Activated T-helper 17 cell treated with anti-CD3 and anti-CD28 coated beads, Interleukin-2, amount 50 U/mL, for 72 hours (primary cell): ENCODE results near the gene PACSIN2. TPM values are rescaled to one million over a fixed set of nuclear protein-coding genes. Genes with fewer than 3 reads are reported as not detected.

Experiments
- ATAC-seq: fragments of 150-1000 bp; cut with Tn5 transposase; replicated peaks from 2 replicates; pipeline ENCODE4 v1.10.0; 2021; ENCODE audit warnings: mild to moderate bottlenecking, moderate library complexity
- H3K27ac Mint-ChIP-seq: one replicate; pipeline ENCODE4 v1.8.0; 2022; ENCODE audit warnings: mixed read lengths
- H3K27me3 Mint-ChIP-seq: one replicate; pipeline ENCODE4 v1.8.0; 2022; ENCODE audit warnings: mixed read lengths
- H3K36me3 Mint-ChIP-seq: one replicate; pipeline ENCODE4 v1.8.0; 2022; ENCODE audit warnings: low read depth, mild to moderate bottlenecking, mixed read lengths
- H3K4me1 Mint-ChIP-seq: one replicate; pipeline ENCODE4 v1.8.0; 2022; ENCODE audit warnings: mixed read lengths
- H3K4me3 Mint-ChIP-seq: one replicate; pipeline ENCODE4 v1.8.0; 2022; ENCODE audit warnings: mild to moderate bottlenecking, mixed read lengths
- H3K9me3 Mint-ChIP-seq: one replicate; pipeline ENCODE4 v1.8.0; 2022; ENCODE audit warnings: mixed read lengths
- total RNA-seq, 2 donors: library from RNA; stranded (reverse); gene quantifications; one replicate each; pipeline ENCODE4 v1.2.3, GENCODE V29; 2022

The PACSIN2 gene
- total RNA-seq, 2 donors from 2014 or later = 22.9 to 26.3 TPM

DNA sequence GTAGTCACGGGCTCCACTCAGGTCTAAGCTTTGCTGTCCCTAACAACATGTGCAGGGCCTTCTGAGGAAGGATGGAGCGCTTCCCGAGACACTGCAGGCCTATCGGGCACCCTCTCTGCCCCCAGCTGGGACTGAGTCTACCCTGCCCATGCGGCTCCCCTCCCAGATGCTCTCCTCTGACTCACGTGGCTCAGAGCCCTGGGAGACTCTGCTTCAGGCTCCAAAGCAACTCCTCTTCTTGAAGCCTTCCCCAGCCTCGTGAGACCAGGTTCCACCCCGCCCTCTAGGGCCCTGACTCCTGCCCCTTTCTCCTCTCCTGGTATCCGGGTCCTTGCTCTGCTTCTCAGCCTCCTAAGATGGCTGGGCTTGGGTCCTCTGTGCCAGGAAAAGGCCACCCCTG, 129.5 kb downstream of the PACSIN2 start:
- peaks cover 48% of the 10 kb centered on the region for H3K36me3 Mint-ChIP-seq
- no peak for ATAC-seq
- H3K9me3 Mint-ChIP-seq = no peaks in the 10 kb centered on the region
- no peak overlapping the region for H3K4me3 Mint-ChIP-seq
- H3K27ac Mint-ChIP-seq = peak overlapping the region; percentile 25
- H3K27me3 Mint-ChIP-seq = no peaks in the 10 kb centered on the region
- peaks cover 17% of the 10 kb centered on the region for H3K4me1 Mint-ChIP-seq

DNA sequence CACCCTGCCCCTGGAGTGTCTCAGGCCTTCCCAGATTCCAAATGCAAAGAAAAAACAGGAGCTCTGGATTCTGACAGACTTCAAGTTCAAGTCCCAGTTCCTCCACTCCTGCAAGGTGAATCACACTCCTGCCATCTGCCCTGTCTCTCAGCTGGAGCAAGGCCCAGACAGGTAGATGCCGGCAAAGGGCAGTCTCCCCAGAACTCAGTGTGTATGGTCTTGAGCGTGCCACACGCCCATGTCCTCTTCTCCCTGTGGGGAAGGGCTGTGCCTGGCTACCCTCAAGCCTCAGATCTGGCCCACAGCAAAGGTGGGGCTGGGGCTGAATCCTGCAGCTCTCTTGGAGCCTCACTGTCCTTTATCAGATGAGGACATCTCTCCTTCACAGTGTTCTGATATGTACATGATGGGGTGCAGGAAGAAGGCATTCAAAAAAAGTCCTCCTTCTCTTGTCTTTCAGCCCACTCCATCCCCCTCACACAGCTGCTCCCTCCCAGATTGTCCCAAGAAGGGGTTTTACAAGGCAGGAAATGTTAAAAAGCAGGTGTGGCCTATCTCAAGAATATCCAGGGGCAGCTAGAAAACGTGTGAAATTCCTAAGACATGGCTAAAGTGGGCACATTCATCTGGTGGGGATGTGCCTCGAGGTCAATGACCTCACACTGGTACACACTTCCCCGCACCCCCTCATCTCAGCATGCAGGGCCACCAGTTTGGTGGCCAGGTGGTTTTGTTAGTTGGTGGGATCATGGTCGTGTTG, 130.2 kb downstream of the PACSIN2 start:
- H3K4me1 Mint-ChIP-seq = peaks cover 17% of the 10 kb centered on the region
- H3K9me3 Mint-ChIP-seq = no peaks in the 10 kb centered on the region
- peak overlapping the region; percentile 25 for H3K27ac Mint-ChIP-seq
- peaks cover 48% of the 10 kb centered on the region for H3K36me3 Mint-ChIP-seq
- ATAC-seq = no peak
- no peaks in the 10 kb centered on the region for H3K27me3 Mint-ChIP-seq
- H3K4me3 Mint-ChIP-seq = no peak overlapping the region

DNA sequence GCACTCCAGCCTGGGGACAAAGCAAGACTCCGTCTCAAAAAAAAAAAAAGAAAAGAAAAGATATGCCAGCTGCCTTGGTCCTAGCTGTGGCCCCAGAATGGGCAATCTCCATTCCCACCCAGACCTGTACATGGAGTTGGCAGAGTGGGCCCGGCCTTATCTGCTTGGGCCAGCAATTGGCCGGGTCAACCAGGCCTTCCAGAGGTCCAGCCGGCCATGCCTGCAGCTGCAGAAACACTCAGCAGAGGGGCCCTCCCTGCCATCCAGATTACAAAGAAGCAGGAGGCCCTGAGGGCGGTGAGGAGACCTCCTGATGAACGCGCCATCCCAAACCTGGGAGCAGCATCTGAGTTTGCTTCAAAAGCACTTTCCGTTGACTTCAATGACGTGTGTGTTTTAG, 131.0 kb downstream of the PACSIN2 start:
- Mint-ChIP-seq H3K27ac (peak overlapping the region; percentile 25), H3K4me1 (peaks cover 10% of the 10 kb centered on the region), H3K36me3 (peaks cover 40% of the 10 kb centered on the region), H3K9me3 (no peaks in the 10 kb centered on the region), H3K27me3 (no peaks in the 10 kb centered on the region), H3K4me3 (no peak overlapping the region)
- no peak for ATAC-seq

DNA sequence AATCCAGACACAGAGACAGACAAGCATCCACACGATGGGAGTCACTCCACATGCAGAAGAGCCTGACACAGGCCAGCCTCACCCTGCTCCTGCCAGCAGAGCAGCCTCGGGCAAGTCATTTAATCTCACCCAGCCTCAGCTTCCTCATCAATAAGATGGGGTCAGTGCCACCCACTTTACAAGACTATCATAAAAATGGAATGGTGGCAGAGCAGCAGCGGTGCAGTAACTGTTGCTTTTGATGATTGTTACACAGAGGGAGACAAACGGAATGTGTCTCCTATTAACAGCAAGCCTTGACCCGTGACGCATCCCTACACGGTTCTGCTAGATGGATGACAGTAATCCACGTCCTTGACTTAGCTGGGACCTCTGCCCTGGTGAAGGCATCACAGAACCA, 131.8 kb downstream of the PACSIN2 start:
- Mint-ChIP-seq H3K9me3 (no peaks in the 10 kb centered on the region), H3K36me3 (peaks cover 40% of the 10 kb centered on the region), H3K27ac (no peak overlapping the region), H3K27me3 (no peaks in the 10 kb centered on the region), H3K4me1 (peaks cover 3% of the 10 kb centered on the region), H3K4me3 (no peak overlapping the region)
- no peak for ATAC-seq

DNA sequence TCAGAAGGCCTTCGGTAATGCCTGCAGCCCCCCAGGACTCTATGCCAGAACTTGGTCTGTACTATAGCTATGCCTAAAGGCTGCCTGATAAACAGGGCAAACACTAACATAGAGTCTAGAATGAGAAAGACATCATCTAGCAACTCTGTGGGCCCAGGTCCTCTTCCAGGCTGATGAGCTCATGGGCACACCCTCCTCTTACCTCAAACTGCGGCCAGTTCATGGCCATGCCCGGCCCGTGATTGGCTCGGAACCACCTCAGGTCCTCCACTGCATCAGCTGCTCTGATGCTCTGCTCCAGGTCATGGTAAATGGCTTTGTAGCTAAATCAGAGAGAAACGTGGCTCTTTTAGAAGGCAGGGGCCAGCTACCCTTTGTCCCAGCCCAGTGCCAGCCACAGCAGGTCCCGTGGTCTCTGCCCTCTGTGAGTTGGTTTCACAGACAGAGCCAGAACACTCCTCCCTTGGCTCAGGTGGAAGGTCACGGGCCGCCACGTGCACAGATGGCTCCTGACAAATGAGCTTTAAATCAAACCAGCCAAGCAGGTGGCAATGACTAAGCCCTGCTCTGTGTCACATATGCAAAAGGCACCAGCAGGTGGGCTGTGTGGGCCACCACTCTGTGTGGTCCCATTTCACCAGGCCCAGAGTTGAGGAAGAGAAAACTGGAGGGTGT, 132.8 kb downstream of the PACSIN2 start:
- Mint-ChIP-seq H3K27me3 (no peaks in the 10 kb centered on the region), H3K9me3 (no peaks in the 10 kb centered on the region), H3K36me3 (peaks cover 33% of the 10 kb centered on the region), H3K4me1 (no peaks in the 10 kb centered on the region), H3K4me3 (no peak overlapping the region), H3K27ac (no peak overlapping the region)
- no peak for ATAC-seq

DNA sequence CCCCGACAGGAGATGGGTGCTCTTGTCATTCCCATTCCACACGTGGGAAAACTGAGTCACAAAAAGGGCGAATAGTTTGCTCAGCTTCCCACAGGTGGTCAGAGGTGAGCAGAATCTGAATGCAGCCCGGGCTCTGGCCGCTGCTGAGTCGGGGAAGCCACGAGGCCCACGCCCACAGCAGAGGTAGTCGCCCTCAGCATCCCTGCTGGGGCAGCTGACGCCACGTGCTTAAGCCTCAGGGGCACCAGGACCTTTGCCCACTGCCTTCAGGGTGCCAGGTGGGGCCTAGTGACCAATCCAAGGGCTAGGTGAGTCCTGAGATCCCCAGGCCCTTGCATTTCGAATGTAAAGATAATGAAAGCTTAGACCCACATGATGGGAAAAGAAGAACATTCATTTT, 133.7 kb downstream of the PACSIN2 start:
- no peak for ATAC-seq
- Mint-ChIP-seq H3K27me3 (no peaks in the 10 kb centered on the region), H3K4me3 (no peak overlapping the region), H3K36me3 (peaks cover 41% of the 10 kb centered on the region), H3K27ac (no peak overlapping the region), H3K9me3 (no peaks in the 10 kb centered on the region), H3K4me1 (no peaks in the 10 kb centered on the region)

DNA sequence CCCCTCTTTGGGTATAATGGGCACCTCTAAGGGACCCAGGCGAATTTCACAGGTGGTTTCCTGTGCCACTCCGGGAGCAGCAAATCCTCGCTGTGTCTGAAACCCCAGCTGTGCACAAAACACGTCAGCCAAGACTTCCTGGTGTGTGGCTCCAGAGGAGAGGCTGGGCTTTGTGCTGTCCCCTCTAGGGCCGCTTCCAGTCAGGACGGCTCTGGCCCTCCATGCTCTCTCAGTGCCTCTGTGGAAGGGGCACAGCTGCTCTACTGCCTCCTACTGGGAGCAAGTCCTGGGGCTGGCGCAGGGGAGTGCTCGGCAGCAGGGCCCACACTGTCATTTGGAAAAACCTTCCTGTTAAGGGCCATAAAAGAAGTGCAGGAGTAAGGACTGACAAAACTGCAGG, 134.1 kb downstream of the PACSIN2 start:
- Mint-ChIP-seq H3K4me3 (no peak overlapping the region), H3K9me3 (no peaks in the 10 kb centered on the region), H3K36me3 (peaks cover 44% of the 10 kb centered on the region), H3K27ac (no peak overlapping the region), H3K27me3 (no peaks in the 10 kb centered on the region), H3K4me1 (no peaks in the 10 kb centered on the region)
- ATAC-seq = no peak

DNA sequence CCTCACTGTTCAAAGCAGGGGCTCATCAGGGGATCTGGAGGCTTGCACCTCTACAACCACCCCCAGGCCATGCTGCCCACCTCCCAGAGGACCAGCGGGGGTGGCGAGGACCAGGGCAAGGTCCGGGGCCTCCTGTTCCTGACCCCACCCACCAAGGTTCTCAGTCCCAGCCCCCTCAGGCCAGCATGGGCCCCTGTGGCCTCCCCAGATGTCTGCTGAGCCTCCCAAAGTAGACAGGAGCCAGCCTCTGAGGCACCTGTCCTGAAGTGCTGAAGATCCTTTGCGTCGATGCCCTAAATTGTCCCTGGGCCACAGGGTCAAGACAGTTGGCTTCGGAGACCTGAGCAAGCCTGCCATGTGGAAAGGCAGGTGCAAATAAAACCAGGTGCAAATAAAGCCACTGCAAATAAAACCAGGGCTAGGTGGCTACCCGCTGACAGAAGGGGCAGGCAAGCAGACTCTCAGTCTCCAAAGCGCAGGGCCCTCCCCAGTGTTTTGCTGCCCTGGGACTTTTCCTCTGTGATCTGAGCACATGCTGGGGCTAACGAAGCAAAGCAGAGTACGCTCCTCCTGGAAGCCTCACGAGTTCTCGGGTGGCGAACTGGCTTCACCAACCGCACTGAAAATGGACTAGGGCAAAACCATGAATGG, 135.5 kb downstream of the PACSIN2 start:
- Mint-ChIP-seq H3K27me3 (no peaks in the 10 kb centered on the region), H3K4me3 (no peak overlapping the region), H3K4me1 (no peaks in the 10 kb centered on the region), H3K36me3 (peaks cover 51% of the 10 kb centered on the region), H3K27ac (no peak overlapping the region), H3K9me3 (no peaks in the 10 kb centered on the region)
- ATAC-seq = no peak

DNA sequence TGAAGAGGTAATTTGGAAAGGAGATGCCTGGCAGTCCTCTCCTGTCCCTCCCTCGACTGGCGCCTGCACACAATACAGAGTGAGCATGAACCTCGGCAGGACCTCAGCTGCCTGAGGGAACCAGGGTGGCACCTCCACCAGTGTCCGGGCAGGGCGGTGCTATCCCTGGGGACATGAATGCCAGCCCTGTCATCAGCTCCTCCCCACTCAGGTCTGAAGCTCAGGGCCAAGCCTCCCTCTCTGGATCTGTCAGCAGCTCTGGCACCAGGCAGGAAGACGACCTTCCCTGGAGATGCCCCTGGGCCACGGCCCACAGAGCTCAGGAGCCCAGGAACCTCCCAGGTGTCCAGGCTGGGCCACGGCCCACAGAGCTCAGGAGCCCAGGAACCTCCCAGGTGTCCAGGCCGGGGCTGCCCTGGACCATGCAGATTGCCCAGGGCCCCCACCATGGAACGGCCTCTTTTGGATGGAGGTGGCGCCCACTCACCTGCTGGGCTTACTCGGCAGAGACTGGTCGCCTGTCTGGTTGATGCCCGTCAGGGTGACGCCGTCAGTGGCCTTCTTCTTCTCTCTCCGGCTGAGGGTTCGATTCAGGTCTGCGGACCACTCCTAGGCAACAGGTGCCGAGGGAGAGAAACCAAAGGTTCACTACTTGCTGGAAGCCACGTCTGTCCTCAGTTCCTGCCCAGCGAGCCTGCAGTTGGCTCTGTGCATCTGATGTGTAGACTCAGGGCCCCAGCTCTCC, 136.2 kb downstream of the PACSIN2 start:
- H3K27ac Mint-ChIP-seq = no peak overlapping the region

DNA sequence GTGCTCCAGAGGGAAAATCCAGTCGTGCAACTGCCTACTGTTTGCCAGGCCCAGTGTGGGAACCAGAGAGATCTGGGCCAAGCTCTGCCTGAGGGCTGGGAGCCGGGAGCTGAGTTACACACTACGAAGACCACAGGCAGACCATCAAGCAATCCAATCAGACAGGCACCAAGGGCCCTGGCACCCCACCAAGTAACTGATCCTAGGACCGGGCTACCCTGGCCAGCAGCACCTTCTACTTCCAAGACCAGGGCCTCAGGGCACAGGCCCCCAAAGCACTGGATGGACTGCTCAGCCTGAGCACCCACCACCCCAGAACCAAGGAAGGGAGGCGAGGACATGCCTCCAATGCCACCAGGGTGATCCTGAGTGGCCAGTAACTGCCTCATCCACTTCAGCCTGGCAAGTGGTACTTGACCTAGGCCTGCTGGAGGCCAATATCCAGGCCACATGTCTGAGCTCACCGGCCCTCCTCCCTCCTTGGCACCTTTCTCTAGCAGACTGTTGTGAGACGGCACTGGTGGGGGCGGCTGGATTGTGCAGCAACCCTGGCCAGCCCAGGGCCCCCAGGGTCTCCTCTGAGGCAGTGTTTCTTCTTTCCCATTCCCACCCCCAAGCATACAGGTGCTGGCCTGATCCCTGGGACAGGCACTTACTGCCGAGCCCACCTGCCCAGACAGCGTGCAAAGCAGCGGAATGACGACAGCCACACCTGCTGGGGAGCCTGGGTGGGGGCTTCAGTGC, 137.2 kb downstream of the PACSIN2 start:
- Mint-ChIP-seq H3K27me3 (no peaks in the 10 kb centered on the region), H3K36me3 (peaks cover 48% of the 10 kb centered on the region), H3K4me1 (no peaks in the 10 kb centered on the region), H3K4me3 (no peak overlapping the region), H3K27ac (no peak overlapping the region), H3K9me3 (no peaks in the 10 kb centered on the region)
- no peak for ATAC-seq

More for the DNA sequence above, 136.2 kb downstream of the PACSIN2 start:
- no peak for ATAC-seq
- Mint-ChIP-seq H3K36me3 (peaks cover 50% of the 10 kb centered on the region), H3K9me3 (no peaks in the 10 kb centered on the region), H3K4me3 (no peak overlapping the region), H3K27me3 (no peaks in the 10 kb centered on the region), H3K4me1 (no peaks in the 10 kb centered on the region)

DNA sequence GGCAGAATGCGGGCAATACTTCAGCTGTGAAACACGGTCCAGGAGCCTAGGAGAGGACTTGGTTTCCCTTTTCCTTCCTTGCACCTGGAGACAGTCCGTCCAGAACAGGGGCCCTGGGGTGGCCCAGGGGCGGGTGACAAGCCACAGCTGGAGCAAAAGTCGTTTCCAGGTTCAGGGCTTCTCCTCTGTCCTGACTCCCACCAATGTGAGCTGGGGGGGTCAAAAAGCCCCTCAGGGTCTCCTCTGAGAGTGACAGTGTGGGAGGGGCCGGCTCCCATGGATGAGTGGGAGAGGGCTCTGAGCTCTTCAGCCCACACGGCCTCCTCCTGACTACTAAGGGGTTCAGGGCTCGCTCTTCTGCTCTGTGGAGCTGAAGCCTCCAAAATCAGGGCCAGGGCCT, 137.8 kb downstream of the PACSIN2 start:
- ATAC-seq = no peak

DNA sequence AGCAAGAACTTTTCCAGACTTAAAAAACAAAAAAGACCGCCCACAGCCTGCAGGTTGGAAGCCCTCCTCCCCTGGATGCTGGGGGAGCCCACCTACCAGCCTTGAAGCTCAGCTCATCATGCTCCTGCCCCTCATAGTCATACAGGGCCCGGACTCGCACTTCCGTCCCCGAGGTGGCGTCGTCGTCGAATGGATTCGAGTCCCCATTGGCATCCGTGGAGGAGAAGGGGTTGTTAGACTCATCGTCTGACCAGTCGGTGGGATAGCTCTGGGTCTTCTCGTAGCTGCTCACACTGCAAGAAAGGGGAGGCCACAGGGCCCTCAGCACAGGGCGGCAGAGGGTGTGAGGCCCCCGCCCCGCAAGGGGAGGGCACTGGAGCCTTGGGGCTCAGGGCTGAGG, 138.9 kb downstream of the PACSIN2 start:
- Mint-ChIP-seq H3K36me3 (peaks cover 50% of the 10 kb centered on the region), H3K9me3 (no peaks in the 10 kb centered on the region), H3K4me1 (no peaks in the 10 kb centered on the region), H3K4me3 (no peak overlapping the region), H3K27ac (no peak overlapping the region), H3K27me3 (no peaks in the 10 kb centered on the region)
- ATAC-seq = no peak

More for the DNA sequence above, 137.8 kb downstream of the PACSIN2 start:
- no peak overlapping the region for H3K4me3 Mint-ChIP-seq
- H3K9me3 Mint-ChIP-seq = no peaks in the 10 kb centered on the region
- no peaks in the 10 kb centered on the region for H3K4me1 Mint-ChIP-seq
- peaks cover 46% of the 10 kb centered on the region for H3K36me3 Mint-ChIP-seq
- H3K27ac Mint-ChIP-seq = no peak overlapping the region
- no peaks in the 10 kb centered on the region for H3K27me3 Mint-ChIP-seq

DNA sequence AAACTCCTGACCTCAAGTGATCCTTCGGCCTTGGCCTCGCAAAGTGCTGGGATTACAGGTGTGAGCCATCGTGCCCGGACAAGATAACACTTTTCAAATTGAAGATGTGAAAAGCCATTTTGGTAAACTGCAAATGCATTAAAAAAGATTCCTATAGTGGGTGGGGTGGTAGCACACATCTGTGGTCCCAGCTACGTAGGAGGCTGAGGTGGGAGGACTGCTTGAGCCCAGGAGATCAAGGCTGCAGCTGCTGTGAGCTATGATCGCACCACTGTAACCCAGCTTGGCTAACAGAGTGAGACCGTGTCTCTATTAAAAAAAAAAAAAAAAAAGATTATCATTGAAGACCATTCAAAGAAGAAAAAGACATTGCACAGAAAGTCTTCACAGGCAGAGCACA, 140.9 kb downstream of the PACSIN2 start:
- ATAC-seq = no peak
- Mint-ChIP-seq H3K4me1 (no peaks in the 10 kb centered on the region), H3K9me3 (no peaks in the 10 kb centered on the region), H3K27ac (no peak overlapping the region), H3K4me3 (no peak overlapping the region), H3K36me3 (peaks cover 60% of the 10 kb centered on the region), H3K27me3 (no peaks in the 10 kb centered on the region)

DNA sequence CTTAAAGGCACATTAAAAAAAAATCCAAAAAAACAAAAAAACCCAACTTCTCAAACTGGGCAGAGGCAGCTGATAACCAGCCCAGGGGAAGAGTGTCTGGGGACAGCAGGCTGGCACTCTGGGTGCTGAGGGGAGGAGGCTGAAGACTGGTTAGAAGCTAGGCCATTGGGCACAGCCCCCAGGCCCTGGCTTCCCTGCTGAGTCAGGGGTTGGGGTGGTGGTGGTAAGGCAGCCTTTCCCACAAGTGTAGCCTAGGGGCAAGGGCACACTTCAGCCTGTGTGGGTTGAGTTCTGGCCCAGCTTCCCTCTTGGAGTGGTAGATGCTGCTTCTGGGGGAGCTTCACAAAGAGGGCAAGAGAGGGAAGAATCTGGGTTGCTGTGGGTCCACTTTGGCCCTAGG, 141.6 kb downstream of the PACSIN2 start:
- H3K9me3 Mint-ChIP-seq = no peaks in the 10 kb centered on the region
- H3K36me3 Mint-ChIP-seq = peaks cover 54% of the 10 kb centered on the region
- no peak overlapping the region for H3K27ac Mint-ChIP-seq
- no peaks in the 10 kb centered on the region for H3K4me1 Mint-ChIP-seq
- H3K4me3 Mint-ChIP-seq = no peak overlapping the region
- no peak for ATAC-seq
- H3K27me3 Mint-ChIP-seq = no peaks in the 10 kb centered on the region
